Stomach (tissue), 19 donors: ENCODE results near the gene LCE2B. TPM values are rescaled to one million over a fixed set of nuclear protein-coding genes. Genes with fewer than 3 reads are reported as not detected.
"Not testable (repeated sequence)": the region's sequence is repeated elsewhere in the genome, so short reads cannot be mapped to it uniquely, and the experiment has no call there.

Source experiments
- DNase-seq, 2 donors: peaks; one replicate each; pipeline versions ENCODE4 v3.0.0 to v3.0.0-alpha.2; 2013 to 2019
- H3K27ac ChIP-seq, 5 donors: fragments of 200-600 bp in 4 of 5; sonication (generic) in 4 of 5; one replicate each; pipeline ENCODE4 v1.5.1; 2013 to 2019; ENCODE audit warnings: mild to moderate bottlenecking in 1 of 5, moderate library complexity in 1 of 5
- H3K27me3 ChIP-seq, 3 donors: fragments of 200-600 bp; sonication (generic); one replicate each; pipeline ENCODE4 v1.5.1; 2017 to 2019; ENCODE audit warnings: mixed run types in 1 of 3
- H3K36me3 ChIP-seq, 4 donors: fragments of 200-600 bp; sonication (generic); 1 replicate in 3 of 4; 2 replicates in 1 of 4; pipeline ENCODE4 v1.5.1; 2016 to 2019
- H3K4me1 ChIP-seq, 4 donors: fragments of 200-600 bp; sonication (generic); one replicate each; pipeline ENCODE4 v1.5.1; 2016 to 2019
- H3K4me3 ChIP-seq, 4 donors: fragments of 200-600 bp; sonication (generic) in 3 of 4; one replicate each; pipeline ENCODE4 v1.5.1; 2016 to 2019; ENCODE audit warnings: mild to moderate bottlenecking in 1 of 4
- H3K9me3 ChIP-seq, 4 donors: fragments of 200-600 bp; sonication (generic); one replicate each; pipeline ENCODE4 v1.5.1; 2016 to 2019
- CTCF ChIP-seq, 7 experiments: fragments of 450-650 bp in 4 of 7; fragments of 200-600 bp in 3 of 7; sonication (generic) in 3 of 7; IDR thresholded peaks; one replicate each; pipeline ENCODE4 v1.5.1; 2016 to 2019; ENCODE audit warnings: antibody characterized with exemption in 7 of 7, control low read depth in 2 of 7, mild to moderate bottlenecking in 1 of 7
- EP300 ChIP-seq: sonication (generic); formaldehyde crosslinking; IDR thresholded peaks from one replicate; pipeline ENCODE4 v1.6.1; 2017; ENCODE audit warnings: antibody characterized with exemption
- POLR2A ChIP-seq, 4 donors: fragments of 450-650 bp; IDR thresholded peaks; one replicate each; pipeline ENCODE4 v1.6.1; 2016; ENCODE audit warnings: antibody characterized with exemption in 4 of 4, control low read depth in 2 of 4, mild to moderate bottlenecking in 1 of 4, moderate library complexity in 1 of 4
- POLR2AphosphoS5 ChIP-seq, 3 donors: sonication (generic); formaldehyde crosslinking; IDR thresholded peaks; one replicate each; pipeline ENCODE4 v1.6.1; 2016; ENCODE audit warnings: antibody characterized with exemption in 3 of 3
- WGBS, 5 donors: extraction: QIAGEN DNeasy Blood & Tissue Kit in 3 of 5; methylation state at CpG; one replicate each; pipeline versions ENCODE4 v1.1.5 to v1.1.7; 2013 to 2018; 5-methylcytosine and 5-hydroxymethylcytosine counted together
- intact Hi-C: fragments of 100-400 bp; cut with DNase I; formaldehyde crosslinking; loops from one replicate; pipeline ENCODE4 v1.15.1; 2023; ENCODE audit warnings: low total_unique reads
- long read RNA-seq, 10 donors: transcript quantifications; one replicate each; lab custom pipeline, GENCODE V29; 2026
- polyA plus RNA-seq, 3 donors: library from polyadenylated mRNA; stranded (reverse); fragments of 200-250 nt; gene quantifications; one replicate each; pipeline ENCODE4 v1.2.3, GENCODE V29; 2013
- total RNA-seq, 5 donors: library from RNA; depleted of rRNA; stranded (reverse); fragments of >200 nt; gene quantifications; one replicate each; pipeline versions ENCODE4 v1.1.0 to v1.2.3, GENCODE V29; 2014 to 2016
- donor health status: healthy with polysubstance abuse.
- donor health status: Bipolar disorder and iron deficiency.
- donor health status: healthy.

The LCE2B gene
- total RNA-seq, result not detected
- polyA plus RNA-seq, result not detected
- long read RNA-seq, donor 1, result 0 reads
- long read RNA-seq, donor 2, result 0 reads
- long read RNA-seq, donor 3, result 0 reads
- long read RNA-seq, donor 4, result 0 reads
- long read RNA-seq, donor 5, result 0 reads
- long read RNA-seq, donor 6, result 0 reads
- long read RNA-seq, donor 7, result 0 reads
- long read RNA-seq, donor 8, result 0 reads
- long read RNA-seq, donor 9, result 0 reads
- long read RNA-seq, donor 10, result 0 reads

- H3K9me3 ChIP-seq, H3K27ac ChIP-seq, H3K36me3 ChIP-seq, DNase-seq, H3K27me3 ChIP-seq, H3K4me1 ChIP-seq, intact Hi-C loops, H3K4me3 ChIP-seq: not testable (repeated sequence)
- 63 to 84% (median 69%) methylated on average over 4 of the region's 4 CpGs for WGBS, 5 donors
Measured at GRCh38 chr1:152685823-152686222, at the start of gene LCE2B. Gene LCE2B, plus strand, starts transcription at chr1:152686123. Its CDS starts 721 bp downstream, at chr1:152686844.

- WGBS, 5 donors, result 53 to 81% (median 63%) methylated on average over 1 of the region's 1 CpG
- DNase-seq, result no peak
- peaks cover 0 to 3% (median 0%) of the 10 kb centered on the region in 3 donors for H3K27me3 ChIP-seq
- peaks cover 0 to 8% (median 3%) of the 10 kb centered on the region in 4 donors for H3K9me3 ChIP-seq
- intact Hi-C loops, result no loop called here
- H3K27ac ChIP-seq, result no peak overlapping the region
- TF ChIP-seq CTCF (IDR thresholded peaks at IDR 0.05) (no peak), POLR2AphosphoS5 (IDR thresholded peaks at IDR 0.05) (no peak), EP300 (no peak), POLR2A (IDR thresholded peaks at IDR 0.05) (no peak)
- no peaks in the 10 kb centered on the region for H3K4me1 ChIP-seq
- H3K36me3 ChIP-seq, result no peaks in the 10 kb centered on the region
- no peak overlapping the region for H3K4me3 ChIP-seq
Measured at GRCh38 chr1:152640351-152640750, 45.6 kb upstream of the LCE2B start.

GRCh38 chr1:152643945-152644344, 42.0 kb upstream of the LCE2B start:
- no peak overlapping the region for H3K27ac ChIP-seq
- no peaks in the 10 kb centered on the region for H3K4me1 ChIP-seq
- 53 to 59% (median 57%) methylated on average over 3 of the region's 3 CpGs for WGBS, 5 donors

GRCh38 chr1:152645146-152645545, 40.8 kb upstream of the LCE2B start:
- 46 to 67% (median 52%) methylated on average over 3 of the region's 3 CpGs for WGBS, 5 donors
- Histone ChIP-seq H3K9me3 (no peaks in the 10 kb centered on the region), H3K4me3 (no peak overlapping the region), H3K36me3 (no peaks in the 10 kb centered on the region), H3K27ac (no peak overlapping the region), H3K4me1 (no peaks in the 10 kb centered on the region), H3K27me3 (peaks cover 0 to 12% (median 0%) of the 10 kb centered on the region in 3 donors)
- intact Hi-C loops, result no loop called here
- no peak for DNase-seq
- no peak for TF ChIP-seq POLR2AphosphoS5 (IDR thresholded peaks at IDR 0.05)
- no peak for TF ChIP-seq EP300
- no peak for TF ChIP-seq CTCF (IDR thresholded peaks at IDR 0.05)
- TF ChIP-seq POLR2A (IDR thresholded peaks at IDR 0.05), result no peak

More at GRCh38 chr1:152643945-152644344, 42.0 kb upstream of the LCE2B start:
- H3K4me3 ChIP-seq, result no peak overlapping the region
- H3K9me3 ChIP-seq, result peaks cover 0 to 2% (median 0%) of the 10 kb centered on the region in 4 donors
- no peak for TF ChIP-seq EP300
- no peak for TF ChIP-seq POLR2A (IDR thresholded peaks at IDR 0.05)
- no peak for TF ChIP-seq CTCF (IDR thresholded peaks at IDR 0.05)
- no peak for TF ChIP-seq POLR2AphosphoS5 (IDR thresholded peaks at IDR 0.05)
- no peak for DNase-seq
- intact Hi-C loops, result no loop called here
- H3K36me3 ChIP-seq, result no peaks in the 10 kb centered on the region
- peaks cover 0 to 12% (median 0%) of the 10 kb centered on the region in 3 donors for H3K27me3 ChIP-seq

GRCh38 chr1:152646656-152647055, 39.3 kb upstream of the LCE2B start:
- H3K4me3 ChIP-seq, result no peak overlapping the region
- H3K4me1 ChIP-seq, result no peaks in the 10 kb centered on the region
- intact Hi-C loops, result no loop called here
- no peak for TF ChIP-seq POLR2A (IDR thresholded peaks at IDR 0.05)
- no peak for TF ChIP-seq CTCF (IDR thresholded peaks at IDR 0.05)
- H3K27me3 ChIP-seq, result peaks cover 0 to 12% (median 0%) of the 10 kb centered on the region in 3 donors
- no peaks in the 10 kb centered on the region for H3K36me3 ChIP-seq
- DNase-seq, result no peak
- no peak overlapping the region for H3K27ac ChIP-seq
- no peaks in the 10 kb centered on the region for H3K9me3 ChIP-seq
